GM12801 (cell line): ENCODE results near the gene TMEM167A.

Source experiments
- TF ChIP-seq, protein P1 (sequence below): IDR thresholded peaks from one replicate; pipeline ENCODE4 v1.5.1; 2011; ENCODE audit warnings: control low read depth; ENCODE audit not compliant: insufficient read length; ENCODE audit errors: extremely low read depth

The TMEM167A gene

DNA sequence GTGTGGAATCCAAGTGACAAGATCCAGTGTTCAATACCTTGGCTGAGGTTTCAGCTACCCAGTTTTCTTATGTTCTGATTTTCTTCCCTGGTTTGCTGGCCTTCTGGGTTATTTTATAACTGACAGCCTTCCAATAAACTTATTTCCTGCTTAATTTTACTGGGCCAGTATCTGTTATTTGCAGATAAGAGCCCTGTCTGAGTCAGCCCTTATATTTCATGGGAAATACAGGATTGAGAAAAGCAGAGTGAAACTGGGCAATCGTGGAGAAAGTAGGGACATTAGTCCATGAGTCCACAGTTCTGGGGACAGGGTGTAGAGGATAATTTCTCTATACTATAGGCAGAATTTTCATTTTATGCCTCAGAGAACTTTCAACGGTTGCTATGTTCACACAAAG is 32.3 kb downstream of the TMEM167A start:
- TF ChIP-seq, protein P1, sequence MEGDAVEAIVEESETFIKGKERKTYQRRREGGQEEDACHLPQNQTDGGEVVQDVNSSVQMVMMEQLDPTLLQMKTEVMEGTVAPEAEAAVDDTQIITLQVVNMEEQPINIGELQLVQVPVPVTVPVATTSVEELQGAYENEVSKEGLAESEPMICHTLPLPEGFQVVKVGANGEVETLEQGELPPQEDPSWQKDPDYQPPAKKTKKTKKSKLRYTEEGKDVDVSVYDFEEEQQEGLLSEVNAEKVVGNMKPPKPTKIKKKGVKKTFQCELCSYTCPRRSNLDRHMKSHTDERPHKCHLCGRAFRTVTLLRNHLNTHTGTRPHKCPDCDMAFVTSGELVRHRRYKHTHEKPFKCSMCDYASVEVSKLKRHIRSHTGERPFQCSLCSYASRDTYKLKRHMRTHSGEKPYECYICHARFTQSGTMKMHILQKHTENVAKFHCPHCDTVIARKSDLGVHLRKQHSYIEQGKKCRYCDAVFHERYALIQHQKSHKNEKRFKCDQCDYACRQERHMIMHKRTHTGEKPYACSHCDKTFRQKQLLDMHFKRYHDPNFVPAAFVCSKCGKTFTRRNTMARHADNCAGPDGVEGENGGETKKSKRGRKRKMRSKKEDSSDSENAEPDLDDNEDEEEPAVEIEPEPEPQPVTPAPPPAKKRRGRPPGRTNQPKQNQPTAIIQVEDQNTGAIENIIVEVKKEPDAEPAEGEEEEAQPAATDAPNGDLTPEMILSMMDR: no peak

DNA sequence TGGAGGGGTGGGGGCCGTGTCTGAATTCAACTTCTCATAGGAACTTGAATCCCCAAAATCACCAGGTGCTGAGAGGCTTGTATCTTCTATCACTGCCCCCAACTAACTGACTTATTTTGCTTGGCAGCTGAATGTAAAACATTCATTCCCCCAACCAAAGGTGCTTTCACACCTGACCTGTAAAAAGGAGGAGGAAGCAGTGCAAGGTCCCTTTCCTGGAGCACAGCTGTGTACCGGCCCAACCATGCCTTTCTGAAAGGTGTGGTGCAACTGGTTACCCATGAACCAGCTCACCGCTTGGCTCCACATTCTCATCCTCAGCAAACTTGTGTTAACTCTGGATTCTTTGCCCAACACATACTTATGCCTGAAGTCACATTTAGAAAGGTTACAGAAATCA is 34.7 kb downstream of the TMEM167A start:
- TF ChIP-seq, protein P1: no peak

DNA sequence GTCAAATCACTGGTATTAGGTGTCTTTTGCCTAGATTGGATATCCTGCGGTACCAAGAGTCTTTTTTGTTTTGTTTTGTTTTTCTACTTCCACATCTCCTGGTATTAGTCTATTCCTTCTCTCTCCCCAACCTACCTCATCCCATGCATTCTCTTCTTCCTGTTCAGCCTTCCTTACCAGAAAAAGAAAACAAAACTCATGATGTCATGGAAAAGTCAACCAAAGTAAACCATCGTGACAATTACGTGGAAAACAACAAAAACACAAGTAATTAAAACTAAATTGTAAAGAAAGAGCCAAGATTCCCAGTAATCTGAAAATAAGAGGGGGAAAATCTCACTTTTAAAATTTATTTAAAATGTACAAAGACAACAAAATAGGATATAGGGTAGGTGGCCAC is 38.3 kb downstream of the TMEM167A start:
- TF ChIP-seq, protein P1: no peak

DNA sequence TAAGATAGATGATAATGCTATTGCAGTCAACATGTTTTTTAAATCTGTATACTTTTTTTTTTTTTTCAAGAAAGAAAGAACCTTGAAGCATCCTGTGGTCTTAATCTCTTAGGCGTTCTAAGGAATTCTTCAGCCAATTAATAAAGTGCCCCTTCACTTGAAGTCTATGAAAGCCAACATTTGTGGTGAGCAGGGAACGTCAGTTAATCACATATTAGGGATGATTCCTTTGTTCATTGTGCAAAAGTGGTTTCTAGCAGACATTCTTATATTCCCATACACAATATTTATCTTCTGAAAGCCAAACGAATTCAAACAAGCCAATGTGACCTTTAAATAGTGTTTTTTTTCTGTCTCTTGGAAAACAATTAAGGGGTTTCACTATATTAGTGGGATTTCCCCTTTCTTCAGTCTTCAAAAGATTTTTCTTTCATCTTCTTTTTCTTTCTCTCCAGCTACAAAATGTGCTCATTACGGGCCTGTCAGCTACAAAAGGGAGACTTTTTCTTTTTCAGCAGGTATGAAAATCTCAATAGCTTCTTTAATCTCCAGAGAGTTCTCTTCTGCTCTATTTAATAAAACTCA is 40.1 kb downstream of the TMEM167A start:
- TF ChIP-seq, protein P1: no peak

DNA sequence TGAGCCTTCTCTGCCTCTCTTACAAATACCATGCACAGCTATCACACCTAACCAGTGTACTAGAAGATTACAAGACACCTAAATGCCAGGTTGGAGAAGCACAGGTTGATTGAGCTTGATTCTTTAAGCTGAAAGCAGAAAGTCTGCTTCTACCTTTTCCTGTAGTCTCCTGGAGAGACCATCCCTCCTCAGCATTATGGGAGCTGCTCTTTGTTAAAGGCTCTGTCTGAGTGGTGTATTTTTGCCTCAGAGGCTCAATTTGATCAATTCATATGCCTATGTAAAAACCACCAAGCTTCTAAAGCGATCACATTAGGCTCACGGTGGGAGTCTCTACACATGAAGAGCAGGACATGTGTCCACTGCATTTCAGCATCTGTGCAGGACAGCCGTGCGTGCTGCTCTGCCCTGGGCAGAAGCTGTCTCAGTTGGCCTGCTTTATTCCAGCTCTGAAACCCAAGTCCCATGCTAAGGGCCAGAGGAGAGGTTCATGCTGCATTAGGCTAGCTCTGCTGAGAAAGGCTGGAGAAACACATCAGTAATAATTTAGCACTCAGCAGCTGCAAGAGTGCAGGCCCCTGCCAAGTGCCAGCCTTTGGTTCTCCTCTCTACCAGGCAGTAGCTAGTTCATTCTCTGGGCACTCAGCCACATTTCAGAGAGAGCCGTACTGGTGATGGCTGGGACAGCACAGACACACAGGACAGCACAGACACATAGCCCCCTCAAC is 41.7 kb downstream of the TMEM167A start:
- TF ChIP-seq, protein P1: no peak

DNA sequence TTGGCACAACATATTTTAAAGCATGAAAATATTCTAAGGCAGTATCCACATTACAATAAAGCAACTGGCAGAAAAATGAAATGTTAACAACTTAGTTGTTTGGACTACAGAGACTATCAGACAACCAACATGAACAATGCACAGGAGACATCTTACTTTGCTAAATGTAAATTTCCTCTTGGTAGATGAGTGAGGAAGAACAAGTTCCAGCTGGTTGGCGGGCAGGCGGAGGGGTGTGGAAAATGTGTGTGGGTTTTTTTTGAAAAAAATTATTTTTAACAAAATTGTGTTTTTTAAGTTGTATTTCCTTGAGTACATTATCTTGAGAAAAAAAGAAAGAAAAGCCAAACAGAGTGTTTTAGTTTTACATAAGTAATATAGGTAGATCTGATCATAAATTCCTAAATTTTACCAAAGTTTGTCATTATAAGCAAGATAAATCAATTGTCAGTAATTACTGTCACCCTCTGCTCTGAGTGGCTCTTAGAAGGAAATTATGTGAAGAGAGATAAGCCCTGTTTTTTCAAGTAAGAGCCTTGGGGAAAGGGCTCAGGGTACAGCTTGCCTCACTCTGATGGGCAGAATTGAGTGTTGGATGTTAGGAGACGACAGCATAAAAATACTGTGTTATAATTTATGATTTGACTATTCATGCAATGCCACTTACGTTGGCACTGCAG is 42.5 kb downstream of the TMEM167A start:
- TF ChIP-seq, protein P1: no peak

DNA sequence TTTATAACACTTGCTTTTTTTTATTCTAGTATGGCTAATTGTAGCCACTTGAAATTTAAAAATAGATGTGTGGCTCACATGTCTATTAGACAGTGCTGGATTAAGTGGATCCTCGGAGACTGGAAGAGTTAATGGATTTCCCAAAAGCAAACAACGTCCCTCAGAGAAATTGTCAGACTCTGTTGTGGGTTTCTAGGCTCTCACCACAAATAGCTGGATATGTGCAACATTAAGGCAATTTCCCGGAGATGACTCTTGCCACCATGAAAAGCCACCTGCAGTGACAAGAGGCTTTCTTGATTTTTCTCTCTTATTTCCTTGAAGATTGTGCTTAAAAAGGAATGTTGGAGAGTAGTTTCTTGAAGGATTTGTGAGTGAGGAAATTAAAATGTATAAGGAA is 43.2 kb downstream of the TMEM167A start:
- TF ChIP-seq, protein P1: no peak
